GM18498 (cell line): ENCODE data around the gene MRPL37.
"Not testable (repeated sequence)": the region's sequence is repeated elsewhere in the genome, so short reads cannot be mapped to it uniquely, and the experiment has no call there.

Source experiments
- ATAC-seq: cut with Tn5 transposase; IDR thresholded peaks from one replicate; pipeline ENCODE4 v1.9.1; 2021; ENCODE audit warnings: mild to moderate bottlenecking, moderate library complexity; ENCODE audit not compliant: unreplicated experiment

MRPL37 gene

DNA sequence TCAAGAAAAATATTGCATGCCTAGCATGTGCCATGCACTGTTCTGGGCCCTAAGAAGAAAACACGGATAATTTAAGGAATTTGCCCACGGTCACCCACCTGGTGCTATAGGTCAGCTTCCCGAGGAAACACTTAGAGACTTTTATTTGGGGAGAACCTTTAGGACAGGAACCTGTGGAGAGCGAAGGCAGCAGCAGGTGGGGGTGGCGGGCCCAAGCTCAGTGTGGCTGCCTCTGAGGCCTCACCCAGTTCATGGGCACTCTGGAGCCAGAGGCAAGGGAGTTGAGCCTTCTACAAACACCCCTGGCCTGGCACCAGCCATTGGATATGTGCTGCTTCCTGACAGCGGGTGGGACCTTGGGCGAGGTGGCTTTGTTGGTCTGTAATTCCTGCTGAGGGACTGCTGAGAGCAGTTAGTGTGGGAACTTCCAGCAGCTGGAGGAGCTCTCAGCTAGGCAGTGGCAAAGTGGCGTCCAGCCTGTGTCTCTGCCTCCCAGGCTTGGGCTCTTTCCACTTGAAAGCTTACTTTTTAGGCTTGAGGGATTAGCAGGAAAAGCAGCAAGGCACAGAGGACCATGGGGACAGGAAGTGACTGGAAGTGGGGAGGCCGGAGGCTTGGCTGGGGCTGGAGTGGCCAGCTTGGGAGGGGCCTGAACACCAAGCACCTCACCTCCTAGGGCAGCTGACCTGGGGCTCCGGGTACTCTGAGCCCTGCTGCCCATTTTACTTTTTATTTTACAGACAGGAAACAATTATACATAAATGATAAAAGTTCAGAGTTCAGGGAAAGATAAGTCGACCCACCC lies 19.1 kb downstream of the MRPL37 start:
- no peak for ATAC-seq

DNA sequence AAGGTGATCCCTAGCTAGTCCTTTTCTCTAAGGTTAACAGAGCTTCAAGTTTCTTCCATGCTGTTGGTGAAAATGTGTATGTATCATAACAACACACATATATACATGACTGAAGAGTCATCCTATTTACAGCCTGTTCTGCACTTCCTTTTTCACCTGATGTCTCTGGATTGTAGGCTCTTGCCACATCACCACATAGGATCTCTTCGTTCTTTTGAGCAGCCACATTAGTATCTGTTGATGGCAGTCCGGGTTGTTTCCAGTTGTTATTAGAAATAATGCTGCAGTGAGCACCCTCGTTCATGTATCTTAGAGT lies 19.7 kb downstream of the MRPL37 start:
- ATAC-seq: no peak

DNA sequence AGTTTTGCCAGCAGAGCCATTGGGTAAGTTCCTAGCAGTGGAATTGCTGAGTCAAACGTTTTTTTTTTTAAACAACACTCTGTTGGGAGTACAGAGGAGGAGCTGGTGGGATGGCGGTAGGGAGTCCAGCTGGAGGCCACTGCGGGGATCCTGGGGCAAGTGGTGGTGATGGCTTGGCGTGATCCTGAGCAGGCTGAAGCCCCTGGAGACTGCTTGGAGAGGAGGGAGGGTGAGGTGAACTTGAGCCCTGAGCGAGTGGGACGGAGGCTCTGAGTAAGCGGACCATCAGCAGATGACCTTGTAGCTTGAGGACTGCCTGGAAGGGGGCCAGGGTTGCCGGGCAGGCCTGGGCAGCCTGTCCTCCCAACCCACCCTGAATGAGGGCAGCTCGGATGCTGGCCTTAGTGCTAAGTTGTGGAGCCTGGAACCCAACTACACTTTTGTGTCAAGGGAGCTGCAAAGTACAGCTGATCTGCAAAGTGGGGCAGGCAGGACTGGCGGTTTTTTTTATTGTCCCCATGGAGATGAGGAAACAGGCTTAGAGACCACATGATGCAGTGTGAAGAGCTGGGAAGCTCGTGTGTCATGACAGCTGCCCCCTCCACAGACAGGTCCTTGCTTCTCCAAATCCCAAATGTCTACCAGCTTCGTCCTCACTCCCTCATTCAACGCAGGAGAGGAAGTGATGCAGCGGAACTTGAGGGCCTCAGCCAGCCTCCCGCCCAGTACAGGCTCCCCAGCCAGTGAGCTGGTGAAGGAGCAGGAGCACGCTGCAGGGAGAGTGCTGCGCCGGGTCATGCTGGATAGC lies 20.2 kb downstream of the MRPL37 start:
- no peak for ATAC-seq

GRCh38 chr1:54221113-54221834 lies 21.3 kb downstream of the MRPL37 start:
- no peak for ATAC-seq

DNA sequence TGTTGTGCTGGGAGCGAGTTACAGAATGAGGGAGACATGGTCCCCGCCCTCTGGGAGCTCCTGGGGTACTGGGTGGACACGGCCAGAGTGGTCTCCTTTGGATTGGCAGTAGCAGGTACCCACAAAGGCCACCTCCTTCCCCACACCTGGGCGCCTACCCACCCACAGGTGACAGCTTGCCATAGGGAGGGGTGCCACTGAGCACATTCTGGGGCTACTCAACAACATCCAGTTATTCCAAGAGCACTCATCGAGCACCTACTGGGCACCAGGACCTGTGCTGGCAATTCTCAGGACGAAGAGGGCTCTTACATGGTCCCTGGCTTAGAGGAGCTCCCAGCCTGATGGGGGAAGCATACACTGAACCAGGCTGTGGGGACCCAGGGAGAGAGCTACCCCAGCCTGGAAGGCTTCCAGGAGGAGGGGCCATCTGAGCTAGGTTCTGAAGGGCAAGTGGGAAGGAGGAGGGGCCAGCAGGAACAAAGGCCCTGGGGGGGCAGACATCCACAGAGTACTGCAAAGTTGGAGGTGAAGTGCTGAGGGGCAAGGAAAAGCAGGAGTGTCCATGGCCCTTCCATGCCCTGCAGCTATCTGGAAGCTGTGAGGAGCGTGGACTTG lies 22.0 kb downstream of the MRPL37 start:
- no peak for ATAC-seq

DNA sequence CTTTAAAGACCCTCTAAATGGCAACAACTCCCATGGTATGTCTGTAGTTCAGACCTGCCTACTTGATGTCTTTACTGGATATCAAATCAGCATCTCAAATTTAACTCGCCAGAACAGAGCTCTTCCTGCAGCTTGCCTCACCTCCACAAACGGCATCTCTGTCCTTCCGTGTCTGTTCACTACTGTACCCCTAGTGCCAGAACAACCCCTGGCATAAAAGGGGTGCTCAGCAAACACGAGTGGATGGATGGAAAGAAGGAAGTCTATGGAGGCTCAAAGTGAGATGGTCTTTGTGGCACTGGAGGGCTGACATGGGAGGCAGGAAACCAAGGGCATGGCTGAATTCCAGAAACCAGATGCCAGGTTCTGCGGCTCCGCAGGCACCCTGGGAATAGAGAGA lies 22.7 kb downstream of the MRPL37 start:
- no peak for ATAC-seq

- ATAC-seq: no peak
Observed at GRCh38 chr1:54223441-54224202, 23.7 kb downstream of the MRPL37 start.

DNA sequence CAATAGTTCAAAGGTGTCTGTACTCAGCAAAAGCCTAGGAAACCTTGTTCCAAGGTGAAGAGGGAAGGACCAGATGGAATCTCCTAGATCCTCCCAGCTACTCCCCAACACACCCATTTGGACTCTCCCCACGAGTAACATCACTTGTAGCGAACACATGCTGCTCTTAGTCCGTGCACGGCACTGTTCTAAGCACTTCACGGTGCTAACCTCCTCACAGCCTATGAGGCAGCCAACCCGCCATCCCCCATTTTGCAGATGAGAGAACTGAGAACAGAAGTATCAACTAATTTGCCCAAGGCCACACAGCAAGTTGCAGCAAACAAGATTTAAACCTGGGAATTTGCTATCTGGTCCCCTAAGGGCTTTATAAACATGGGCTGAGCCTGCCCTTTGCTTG lies 24.3 kb downstream of the MRPL37 start:
- no peak for ATAC-seq

DNA sequence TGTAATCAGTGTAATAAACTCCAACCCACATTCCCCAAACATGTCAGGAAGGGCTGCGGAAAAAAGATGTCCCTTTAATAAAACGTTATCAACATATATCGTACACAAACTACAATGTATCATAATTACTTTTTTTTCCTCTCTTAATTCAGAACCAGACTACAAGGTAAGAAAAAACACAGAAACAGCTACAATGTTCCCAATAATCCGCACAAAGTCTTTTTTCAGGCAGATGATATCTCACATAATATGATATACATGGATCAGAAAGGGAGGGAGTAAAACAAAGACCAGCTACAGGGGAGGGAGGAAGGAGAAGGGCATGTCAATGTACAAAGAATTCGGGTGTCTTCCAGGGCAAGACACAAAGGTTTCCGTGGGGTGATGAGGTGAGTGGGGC lies 25.4 kb downstream of the MRPL37 start:
- ATAC-seq: no peak

- ATAC-seq: no peak
Observed at GRCh38 chr1:54225986-54226559, 26.1 kb downstream of the MRPL37 start.

- ATAC-seq: no peak
Observed at GRCh38 chr1:54227091-54227602, 27.2 kb downstream of the MRPL37 start.

GRCh38 chr1:54227891-54228310 lies 27.9 kb downstream of the MRPL37 start:
- ATAC-seq: no peak

- no peak for ATAC-seq
Observed at GRCh38 chr1:54228638-54229079, 28.7 kb downstream of the MRPL37 start.

- ATAC-seq: no peak
Observed at GRCh38 chr1:54229281-54229891, 29.4 kb downstream of the MRPL37 start.

DNA sequence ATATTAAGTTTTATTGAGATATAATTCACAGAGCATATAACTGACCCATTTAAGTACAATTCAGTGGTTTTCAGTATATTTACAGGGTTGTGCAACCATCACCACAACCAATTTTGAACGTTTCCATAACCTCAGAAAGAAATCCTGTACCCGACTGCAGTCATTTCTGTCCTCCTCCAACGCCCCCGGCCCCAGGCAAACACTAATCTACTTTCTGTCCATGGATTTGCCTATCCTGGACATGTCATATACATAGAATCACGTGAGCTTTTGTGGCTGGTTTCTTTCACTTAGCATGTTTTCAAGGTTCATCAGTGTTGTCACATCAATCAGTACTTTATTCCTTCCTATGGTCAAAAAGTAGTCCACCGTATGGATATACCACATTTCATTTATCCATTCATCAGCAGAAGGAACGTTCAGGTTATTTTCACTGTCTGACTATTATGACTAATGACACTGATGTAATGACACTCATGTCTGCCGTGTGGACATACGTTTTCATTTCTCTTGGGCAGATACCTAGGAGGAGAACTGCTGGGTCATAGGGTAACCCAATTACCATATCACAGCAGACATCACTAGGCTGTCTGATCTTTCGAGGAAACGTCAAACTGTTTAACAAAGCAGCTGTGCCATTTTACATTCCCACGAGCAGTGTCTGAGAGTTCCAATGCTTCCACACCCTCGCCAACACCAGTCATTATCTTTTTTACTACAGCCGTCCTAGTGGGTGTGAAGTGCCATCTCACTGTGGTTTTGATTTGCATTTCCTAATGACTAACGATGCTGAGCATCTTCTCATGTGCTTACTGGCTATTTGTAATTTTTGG lies 30.8 kb downstream of the MRPL37 start:
- no peak for ATAC-seq

DNA sequence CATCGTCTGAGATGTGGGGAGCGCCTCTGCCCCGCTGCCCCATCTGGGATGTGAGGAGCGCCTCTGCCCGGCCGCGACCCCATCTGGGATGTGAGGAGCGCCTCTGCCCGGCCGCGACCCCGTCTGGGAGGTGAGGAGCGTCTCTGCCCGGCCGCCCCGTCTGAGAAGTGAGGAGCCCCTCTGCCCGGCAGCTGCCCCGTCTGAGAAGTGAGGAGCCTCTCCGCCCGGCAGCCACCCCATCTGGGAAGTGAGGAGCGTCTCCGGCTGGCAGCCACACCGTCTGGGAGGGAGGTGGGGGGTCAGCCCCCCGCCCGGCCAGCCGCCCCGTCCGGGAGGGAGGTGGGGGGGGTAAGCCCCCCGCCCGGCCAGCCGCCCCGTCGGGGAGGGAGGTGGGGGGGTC lies 33.2 kb downstream of the MRPL37 start:
- not testable (repeated sequence) for ATAC-seq

- no peak for ATAC-seq
Observed at GRCh38 chr1:54234284-54234683, 34.3 kb downstream of the MRPL37 start.

DNA sequence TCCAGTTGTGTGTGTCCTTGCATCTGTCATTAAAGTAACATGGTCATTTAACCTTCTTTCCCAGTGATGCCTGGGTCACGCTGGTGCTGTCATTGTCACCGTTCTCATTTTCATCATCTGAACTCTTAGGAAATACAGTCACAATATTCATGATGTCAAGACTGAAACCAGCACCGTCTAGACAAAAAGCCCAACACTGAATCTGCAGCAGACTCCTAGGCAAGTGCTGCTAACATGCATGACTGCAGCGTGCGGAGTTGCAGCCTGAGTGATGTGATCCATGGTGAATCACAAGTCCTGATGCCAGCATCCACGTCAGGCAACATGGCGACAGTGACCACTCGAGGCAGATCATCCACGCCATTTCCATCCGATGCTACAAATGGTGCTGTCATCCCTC lies 37.6 kb downstream of the MRPL37 start:
- no peak for ATAC-seq
